ENCODE results near the gene LRRN2. TPM values are rescaled to one million over a fixed set of nuclear protein-coding genes. Genes with fewer than 3 reads are reported as not detected.

LRRN2 gene
- total and polyA plus RNA-seq, 2 of the 8 experiments (the other 6 are each of a cell fraction or from before 2014, with no cell fraction given): 1.8 to 2.3 TPM

GRCh38 chr1:204676043-204676442 lies 9.5 kb downstream of the LRRN2 start:
- no peaks in the 10 kb centered on the region for H3K9me3 ChIP-seq (ENCODE audit: insufficient read depth in 2 of 2, low read depth in 1 of 2, low read length in 1 of 2)
- H3K18ac ChIP-seq (ENCODE audit: extremely low read depth, low read length): no peak overlapping the region
- no peak overlapping the region for H3K14ac ChIP-seq (ENCODE audit: insufficient read length)
- no peaks in the 10 kb centered on the region for H3K36me3 ChIP-seq (ENCODE audit: control insufficient read depth in 2 of 4, insufficient read depth in 4 of 4, low read length in 3 of 4)
- no peak overlapping the region for H4K91ac ChIP-seq (replicated peaks; ENCODE audit: insufficient read length, low read length)
- H2AK5ac ChIP-seq (ENCODE audit: low read depth, low read length): no peak overlapping the region
- CTCF ChIA-PET (ENCODE audit: partially characterized antibody): interaction anchor here (0.6 to 2.9 kb wide), 7 partner anchors 12 to 149 kb away, joined by 3 to 10 read pairs (median 4); no protein-coding TSS in a partner anchor
- no peak overlapping the region for H4K5ac ChIP-seq (ENCODE audit: insufficient read length, low read depth, low read length)
- 92% methylated on average over 2 of the region's 2 CpGs; no CpG with 5 or more reads in 1 of the 2 experiments for WGBS, 2 experiments (ENCODE audit: extremely low coverage in 1 of 2, insufficient coverage in 1 of 2, insufficient read length in 1 of 2, insufficient replicate concordance in 2 of 2, low coverage in 1 of 2, low lambda C conversion rate in 2 of 2, missing lambda C conversion rate in 1 of 2)
- H4K20me1 ChIP-seq (replicated peaks in 1 of 2; ENCODE audit: control insufficient read depth in 1 of 2, insufficient read depth in 2 of 2, low read length in 2 of 2): no peaks in the 10 kb centered on the region
- H3K4me2 ChIP-seq (ENCODE audit: insufficient read depth in 1 of 2, low read depth in 2 of 2, low read length in 2 of 2): no peak overlapping the region
- H3K23me2 ChIP-seq (ENCODE audit: low read depth, low read length): no peaks in the 10 kb centered on the region
- H3K4ac ChIP-seq (replicated peaks; ENCODE audit: insufficient read length, low read depth, low read length): no peak overlapping the region
- H2BK5ac ChIP-seq (ENCODE audit: low read depth, low read length): no peak overlapping the region
- DNase-seq (ENCODE audit: low read depth in 1 of 2, low spot score in 2 of 2) (no peak), FAIRE-seq (no peak)
- H3K4me3 ChIP-seq (ENCODE audit: extremely low read depth in 1 of 4, insufficient read depth in 2 of 4, low read depth in 3 of 4, low read length in 4 of 4): no peak overlapping the region
- no peak overlapping the region for H2AFZ ChIP-seq (ENCODE audit: low read length)
- H3K23ac ChIP-seq (ENCODE audit: insufficient read length): no peak overlapping the region
- H4K8ac ChIP-seq (ENCODE audit: extremely low read depth, insufficient read depth, low read length): no peak overlapping the region
- H3K79me1 ChIP-seq (ENCODE audit: low read depth, low read length): no peaks in the 10 kb centered on the region
- no peak overlapping the region for H2BK12ac ChIP-seq (ENCODE audit: low read depth, low read length)
- TF ChIP-seq SP2 (IDR thresholded peaks at IDR 0.05; ENCODE audit: low read length): no peak
- no peak for TF ChIP-seq TAF1 (IDR thresholded peaks at IDR 0.05; ENCODE audit: low read depth, low read length)
- TF ChIP-seq KDM1A (IDR thresholded peaks at IDR 0.05; ENCODE audit: borderline replicate concordance, low read length): no peak
- no peak for TF ChIP-seq POU5F1 (IDR thresholded peaks at IDR 0.05; ENCODE audit: low read depth, low read length)
- no peak for TF ChIP-seq BACH1 (IDR thresholded peaks at IDR 0.05; ENCODE audit: low read length)
- TF ChIP-seq MAFK (IDR thresholded peaks at IDR 0.05; ENCODE audit: low read depth, low read length): no peak
- TF ChIP-seq CREB1 (IDR thresholded peaks at IDR 0.05): no peak
- no peak for TF ChIP-seq E2F6 (IDR thresholded peaks at IDR 0.05)
- TF ChIP-seq POLR2A (IDR thresholded peaks at IDR 0.05; ENCODE audit: control extremely low read depth in 1 of 2, low read depth in 2 of 2, low read length in 2 of 2): no peak
- TF ChIP-seq ATF3 (IDR thresholded peaks at IDR 0.05; ENCODE audit: insufficient read depth, low read depth, low read length): no peak
- H3K27ac ChIP-seq (ENCODE audit: low read depth, low read length): no peak overlapping the region
- H2BK15ac ChIP-seq (ENCODE audit: low read length): no peak overlapping the region
- POLR2A ChIA-PET (ENCODE audit: partially characterized antibody): interaction anchor here (1.2 kb wide), 1 partner anchor 8 kb away, joined by 4 read pairs; no protein-coding TSS in a partner anchor
- no peak overlapping the region for H2BK120ac ChIP-seq (replicated peaks; ENCODE audit: low read depth, low read length)
- H3K4me1 ChIP-seq (replicated peaks in 1 of 4; ENCODE audit: control insufficient read depth in 3 of 4, insufficient read depth in 4 of 4, low read length in 3 of 4): peaks cover 0 to 6% (median 3%) of the 10 kb centered on the region in 4 experiments; a peak in 3 of 7 replicates
- H3K9ac ChIP-seq (replicated peaks in 1 of 4; ENCODE audit: extremely low read depth in 1 of 4, low read depth in 3 of 4, low read length in 3 of 4): no peak overlapping the region
- no peak overlapping the region for H3K56ac ChIP-seq (replicated peaks; ENCODE audit: insufficient read length, low read depth, low read length)
- no peak overlapping the region for H2BK20ac ChIP-seq (ENCODE audit: low read length)
- no peaks in the 10 kb centered on the region; a peak in 1 of 7 replicates for H3K27me3 ChIP-seq (replicated peaks in 1 of 4; ENCODE audit: control insufficient read depth in 3 of 4, extremely low read depth in 1 of 4, insufficient read depth in 3 of 4, low read length in 3 of 4)
- H3K79me2 ChIP-seq (ENCODE audit: control insufficient read depth in 1 of 2, insufficient read depth in 2 of 2, low read length in 2 of 2): no peaks in the 10 kb centered on the region
